Endothelial cell of umbilical vein (primary cell): ENCODE data around the gene SH3RF1. TPM values are rescaled to one million over a fixed set of nuclear protein-coding genes. Genes with fewer than 3 reads are reported as not detected.

Source experiments
- BruUV-seq: library from RNA; stranded (reverse); fragments of 400-500 nt; replicated peaks from 2 replicates; lab custom pipeline; 2021; lab: Mats Ljungman, UMichigan
- CTCF ChIA-PET: fragments of 300-600, 350-600 bp; sonication (Branson Sonifier 250); formaldehyde crosslinking; loops from one replicate; lab custom pipeline; 2021; ENCODE audit warnings: antibody characterized with exemption, inconsistent platforms; lab: Charles Lee
- POLR2A ChIA-PET: fragments of 300-600, 350-600 bp; sonication (Branson Sonifier 250); formaldehyde crosslinking; loops from one replicate; lab custom pipeline; 2021; ENCODE audit warnings: antibody characterized with exemption, inconsistent platforms; lab: Charles Lee
- DNase-seq: peaks from one replicate; pipeline ENCODE4 v3.0.0-alpha.2; 2011; ENCODE audit warnings: low read depth, low spot score
- FAIRE-seq: peaks from 2 replicates; lab custom pipeline; 2011; peaks lifted over from hg19 to GRCh38; lab: Jason Lieb, UNC
- H2AFZ ChIP-seq: 2 replicates; pipeline ENCODE4 v1.6.0; 2012; ENCODE audit warnings: low read depth, low read length, control low read depth, inconsistent platforms
- H3K27ac ChIP-seq: 2 replicates; pipeline ENCODE4 v1.5.1; 2011; ENCODE audit warnings: low read depth, mild to moderate bottlenecking, control low read depth, low read length, moderate library complexity; ENCODE audit not compliant: insufficient read depth
- H3K27me3 ChIP-seq, 2 experiments: 2 replicates each; pipeline versions ENCODE4 v1.6.0 to v1.6.1; 2011; ENCODE audit warnings: low read length in 2 of 2, mixed read lengths in 1 of 2; ENCODE audit not compliant: control insufficient read depth in 2 of 2, insufficient read depth in 2 of 2
- H3K36me3 ChIP-seq, 2 experiments: 2 replicates in 1 of 2; 3 replicates in 1 of 2; pipeline ENCODE4 v1.5.1; 2011; ENCODE audit warnings: low read length in 2 of 2, mild to moderate bottlenecking in 1 of 2, moderate library complexity in 1 of 2; ENCODE audit not compliant: control insufficient read depth in 2 of 2, insufficient read depth in 2 of 2; ENCODE audit errors: extremely low read depth in 1 of 2
- H3K4me1 ChIP-seq: 3 replicates; pipeline ENCODE4 v1.5.1; 2011; ENCODE audit warnings: mild to moderate bottlenecking, low read length; ENCODE audit not compliant: control insufficient read depth, insufficient read depth; ENCODE audit errors: extremely low read depth
- H3K4me2 ChIP-seq: 2 replicates; pipeline ENCODE4 v1.6.1; 2011; ENCODE audit warnings: low read length, control low read depth, mixed read lengths; ENCODE audit not compliant: insufficient read depth
- H3K4me3 ChIP-seq, 3 experiments: fragments of 200-600 bp in 1 of 3; sonication (generic), shearing (Covaris generic) in 1 of 3; replicated peaks in 1 of 3; 2 replicates each; pipeline ENCODE4 v1.5.1; 2011 to 2016; ENCODE audit warnings: control low read depth in 3 of 3, low read length in 3 of 3, mild to moderate bottlenecking in 2 of 3, inconsistent platforms in 1 of 3, low read depth in 1 of 3, moderate library complexity in 1 of 3; ENCODE audit not compliant: insufficient read depth in 1 of 3
- H3K79me2 ChIP-seq: 2 replicates; pipeline ENCODE4 v1.6.0; 2012; ENCODE audit warnings: low read length, inconsistent platforms; ENCODE audit not compliant: control insufficient read depth, insufficient read depth
- H3K9ac ChIP-seq: replicated peaks from 2 replicates; pipeline ENCODE3; 2011; ENCODE audit warnings: low read length, control low read depth; ENCODE audit not compliant: insufficient read depth; ENCODE audit errors: extremely low read depth
- H3K9me1 ChIP-seq: replicated peaks from 3 replicates; pipeline ENCODE4 v1.6.0; 2011; ENCODE audit warnings: mild to moderate bottlenecking, low read length; ENCODE audit not compliant: control insufficient read depth, insufficient read depth; ENCODE audit errors: extremely low read depth
- H3K9me3 ChIP-seq: replicated peaks from 2 replicates; pipeline ENCODE4 v1.5.1; 2012; ENCODE audit warnings: low read length, inconsistent platforms; ENCODE audit not compliant: control insufficient read depth, insufficient read depth
- H4K20me1 ChIP-seq: replicated peaks from 2 replicates; pipeline ENCODE3; 2011; ENCODE audit warnings: mild to moderate bottlenecking, low read length; ENCODE audit not compliant: control insufficient read depth, insufficient read depth; ENCODE audit errors: extremely low read depth
- EZH2 ChIP-seq: IDR thresholded peaks from 2 replicates; pipeline ENCODE4 v1.6.1; 2012; ENCODE audit warnings: borderline replicate concordance, low read depth, mild to moderate bottlenecking, moderate library complexity, low read length, inconsistent platforms; ENCODE audit not compliant: severe bottlenecking
- FOS ChIP-seq: IDR thresholded peaks from 2 replicates; pipeline ENCODE4 v1.6.1; 2011; ENCODE audit warnings: mild to moderate bottlenecking, low read length, moderate library complexity, borderline replicate concordance; ENCODE audit not compliant: insufficient read depth
- GATA2 ChIP-seq: IDR thresholded peaks from 2 replicates; pipeline ENCODE4 v1.7.0; 2011; ENCODE audit warnings: low read depth, mild to moderate bottlenecking, moderate library complexity, mixed read lengths, low read length; ENCODE audit not compliant: insufficient read length, insufficient read depth
- JUN ChIP-seq: IDR thresholded peaks from 2 replicates; pipeline ENCODE4 v1.6.1; 2011; ENCODE audit warnings: borderline replicate concordance, low read depth; ENCODE audit not compliant: insufficient read length, insufficient read depth
- MYC ChIP-seq: IDR thresholded peaks from one replicate; pipeline ENCODE4 v1.6.1; 2011; ENCODE audit warnings: mild to moderate bottlenecking, low read depth, low read length
- POLR2A ChIP-seq: IDR thresholded peaks from 2 replicates; pipeline ENCODE4 v1.6.1; 2012; ENCODE audit warnings: low read depth, mild to moderate bottlenecking, control low read depth, low read length
- POLR2AphosphoS5 ChIP-seq: IDR thresholded peaks from 2 replicates; pipeline ENCODE4 v1.6.1; 2012; ENCODE audit warnings: low read depth, mild to moderate bottlenecking, control low read depth, low read length, moderate library complexity; ENCODE audit not compliant: insufficient read depth
- dilution Hi-C: fragments of 300-500 bp; cut with MboI; formaldehyde crosslinking; loops from one replicate; pipeline ENCODE4 v1.15.0; 2019; ENCODE audit warnings: low sequenced_read_pairs; ENCODE audit not compliant: extremely low pct_ligation_motif_present
- intact Hi-C: fragments of 100-400 bp; cut with micrococcal nuclease; formaldehyde crosslinking; loops from one replicate; pipeline ENCODE4 v1.10.0; 2022
- polyA plus RNA-seq, 4 experiments: library from polyadenylated mRNA; depleted of rRNA in 3 of 4; stranded (reverse) in 3 of 4; unstranded in 1 of 4; fragments of >200 nt; gene quantifications; 2 replicates each; pipeline versions ENCODE4 v1.2.1 to v1.2.3, GENCODE V29; 2011 to 2012; ENCODE audit warnings: missing spikeins in 1 of 4
- total RNA-seq: library from RNA; stranded (reverse); gene quantifications from 2 replicates; pipeline ENCODE4 v1.2.3, GENCODE V29; 2021
- TF ChIP-seq, protein P1 (sequence below), 2 donors: IDR thresholded peaks; 1 replicate in 1 of 2; 2 replicates in 1 of 2; pipeline ENCODE4 v1.5.1; 2011; ENCODE audit warnings: low read length in 2 of 2, mild to moderate bottlenecking in 2 of 2, moderate library complexity in 2 of 2, control low read depth in 1 of 2, inconsistent platforms in 1 of 2, low read depth in 1 of 2; ENCODE audit not compliant: insufficient read depth in 1 of 2; ENCODE audit errors: extremely low read depth in 1 of 2
- TF ChIP-seq, protein P2 (sequence below): IDR thresholded peaks from 2 replicates; pipeline ENCODE4 v1.6.1; 2011; ENCODE audit not compliant: insufficient read depth, insufficient read length

The SH3RF1 gene
- total and polyA plus RNA-seq, 2 donors (not counting 3 experiments of a cell fraction or from before 2014, with no cell fraction given): 16.2 to 24.9 TPM

DNA sequence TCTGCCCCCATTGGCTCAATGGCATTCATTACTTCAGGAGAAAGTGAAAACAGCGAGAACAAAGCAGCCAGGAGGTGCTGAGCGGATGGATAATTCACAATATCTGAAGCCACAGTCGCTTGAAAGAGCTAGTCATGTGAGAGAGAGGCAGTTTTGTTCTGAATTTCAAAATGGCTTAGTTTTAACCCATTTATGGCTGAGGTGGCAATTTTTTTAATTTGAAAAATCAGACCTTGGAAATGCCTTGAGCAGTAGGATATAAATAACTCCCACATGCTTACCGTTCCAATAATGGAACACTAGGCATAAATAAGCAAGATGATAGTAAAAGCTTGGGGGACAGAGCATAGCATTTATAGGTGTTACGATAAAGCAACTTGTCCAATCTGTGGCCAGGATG lies 203.8 kb downstream of the SH3RF1 start:
- H3K27ac ChIP-seq: no peak overlapping the region
- H4K20me1 ChIP-seq: no peaks in the 10 kb centered on the region
- H3K4me1 ChIP-seq: no peaks in the 10 kb centered on the region
- TF ChIP-seq GATA2 (no peak), MYC (no peak), JUN (no peak), POLR2A (no peak), POLR2AphosphoS5 (no peak), EZH2 (no peak), FOS (no peak)
- TF ChIP-seq, protein P1, sequence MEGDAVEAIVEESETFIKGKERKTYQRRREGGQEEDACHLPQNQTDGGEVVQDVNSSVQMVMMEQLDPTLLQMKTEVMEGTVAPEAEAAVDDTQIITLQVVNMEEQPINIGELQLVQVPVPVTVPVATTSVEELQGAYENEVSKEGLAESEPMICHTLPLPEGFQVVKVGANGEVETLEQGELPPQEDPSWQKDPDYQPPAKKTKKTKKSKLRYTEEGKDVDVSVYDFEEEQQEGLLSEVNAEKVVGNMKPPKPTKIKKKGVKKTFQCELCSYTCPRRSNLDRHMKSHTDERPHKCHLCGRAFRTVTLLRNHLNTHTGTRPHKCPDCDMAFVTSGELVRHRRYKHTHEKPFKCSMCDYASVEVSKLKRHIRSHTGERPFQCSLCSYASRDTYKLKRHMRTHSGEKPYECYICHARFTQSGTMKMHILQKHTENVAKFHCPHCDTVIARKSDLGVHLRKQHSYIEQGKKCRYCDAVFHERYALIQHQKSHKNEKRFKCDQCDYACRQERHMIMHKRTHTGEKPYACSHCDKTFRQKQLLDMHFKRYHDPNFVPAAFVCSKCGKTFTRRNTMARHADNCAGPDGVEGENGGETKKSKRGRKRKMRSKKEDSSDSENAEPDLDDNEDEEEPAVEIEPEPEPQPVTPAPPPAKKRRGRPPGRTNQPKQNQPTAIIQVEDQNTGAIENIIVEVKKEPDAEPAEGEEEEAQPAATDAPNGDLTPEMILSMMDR (IDR thresholded peaks at IDR 0.05; ENCODE audit: extremely low read depth in 1 of 2, insufficient read depth in 1 of 2, low read depth in 1 of 2, low read length in 2 of 2): no peak
- TF ChIP-seq, protein P2, sequence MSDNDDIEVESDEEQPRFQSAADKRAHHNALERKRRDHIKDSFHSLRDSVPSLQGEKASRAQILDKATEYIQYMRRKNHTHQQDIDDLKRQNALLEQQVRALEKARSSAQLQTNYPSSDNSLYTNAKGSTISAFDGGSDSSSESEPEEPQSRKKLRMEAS: no peak
- no peaks in the 10 kb centered on the region for H3K79me2 ChIP-seq
- no peaks in the 10 kb centered on the region for H3K27me3 ChIP-seq
- intact Hi-C loops: no loop called here
- no peaks in the 10 kb centered on the region for H3K36me3 ChIP-seq
- ChIA-PET CTCF (interaction anchor here (1.0 kb wide), 1 partner anchor 22 kb away, joined by 3 read pairs; no protein-coding TSS in a partner anchor), POLR2A (no interaction called here)
- dilution Hi-C loops: no loop called here
- FAIRE-seq (no peak), DNase-seq (no peak)
- no peak overlapping the region for H3K4me3 ChIP-seq
- H3K9me3 ChIP-seq: no peaks in the 10 kb centered on the region
- H3K4me2 ChIP-seq: no peak overlapping the region
- no peak overlapping the region for H3K9ac ChIP-seq
- no TSS peak for BruUV-seq
- H2AFZ ChIP-seq: no peak overlapping the region
- no peaks in the 10 kb centered on the region for H3K9me1 ChIP-seq
